Measurements from ENCODE around the gene TLE2. TPM values are rescaled to one million over a fixed set of nuclear protein-coding genes. Genes with fewer than 3 reads are reported as not detected.
A peak's percentile ranks its signal among the peaks of the same experiment; 100 is the strongest.

The TLE2 gene
- total RNA-seq, 4 donors from 2014 or later, result 5.4 to 22.7 (median 7.6) TPM

DNA sequence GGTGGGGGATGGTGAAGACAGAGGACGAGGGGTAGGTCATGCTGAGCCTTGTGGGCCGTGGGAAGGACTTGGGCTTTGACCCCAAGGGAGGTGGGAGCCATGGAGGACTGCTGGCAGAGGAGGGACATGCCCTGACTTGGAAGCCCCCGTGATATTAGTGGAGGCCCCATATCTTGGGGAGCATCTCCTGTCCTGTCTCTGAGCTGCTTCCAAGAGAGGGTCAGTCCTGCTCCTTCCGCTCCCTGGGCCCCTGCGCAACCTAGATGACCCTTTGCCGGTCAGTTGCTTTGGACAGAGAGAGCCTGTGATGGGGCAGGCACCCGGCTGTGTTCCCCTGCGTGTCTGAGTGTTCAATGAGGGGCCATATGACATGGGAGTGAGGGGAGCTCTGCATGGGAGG, 46.5 kb downstream of the TLE2 start:
- intact Hi-C loops (cut with DNase I), result no loop called here

DNA sequence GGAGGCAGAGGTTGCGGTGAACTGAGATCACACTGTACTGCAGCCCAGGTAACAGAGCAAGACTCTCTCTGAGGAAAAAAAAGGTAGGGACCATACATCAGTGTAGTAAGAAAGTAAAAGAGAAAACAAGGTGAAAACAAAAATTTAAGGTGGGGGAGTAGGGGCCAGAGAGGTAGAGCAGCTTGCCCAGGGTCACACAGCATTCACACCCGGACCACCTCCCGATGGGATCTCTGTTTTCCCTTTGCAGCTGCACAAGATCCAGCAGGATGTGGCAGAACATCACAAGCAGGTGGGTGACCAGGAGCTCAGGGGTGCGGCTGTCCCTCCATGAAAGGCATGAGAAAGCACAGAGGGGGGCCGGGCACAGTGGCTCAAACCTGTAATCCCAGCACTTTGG, 47.2 kb downstream of the TLE2 start:
- Histone ChIP-seq H3K27me3 (peaks cover 0 to 15% (median 0%) of the 10 kb centered on the region in 4 donors), H3K36me3 (no peaks in the 10 kb centered on the region), H3K4me1 (peaks cover 26 to 47% (median 26%) of the 10 kb centered on the region in 3 donors), H3K27ac (no peak overlapping the region), H3K4me3 (no peak overlapping the region), H3K9me3 (no peaks in the 10 kb centered on the region)
- TF ChIP-seq POLR2A (IDR thresholded peaks at IDR 0.05), result no peak
- TF ChIP-seq, protein P1, sequence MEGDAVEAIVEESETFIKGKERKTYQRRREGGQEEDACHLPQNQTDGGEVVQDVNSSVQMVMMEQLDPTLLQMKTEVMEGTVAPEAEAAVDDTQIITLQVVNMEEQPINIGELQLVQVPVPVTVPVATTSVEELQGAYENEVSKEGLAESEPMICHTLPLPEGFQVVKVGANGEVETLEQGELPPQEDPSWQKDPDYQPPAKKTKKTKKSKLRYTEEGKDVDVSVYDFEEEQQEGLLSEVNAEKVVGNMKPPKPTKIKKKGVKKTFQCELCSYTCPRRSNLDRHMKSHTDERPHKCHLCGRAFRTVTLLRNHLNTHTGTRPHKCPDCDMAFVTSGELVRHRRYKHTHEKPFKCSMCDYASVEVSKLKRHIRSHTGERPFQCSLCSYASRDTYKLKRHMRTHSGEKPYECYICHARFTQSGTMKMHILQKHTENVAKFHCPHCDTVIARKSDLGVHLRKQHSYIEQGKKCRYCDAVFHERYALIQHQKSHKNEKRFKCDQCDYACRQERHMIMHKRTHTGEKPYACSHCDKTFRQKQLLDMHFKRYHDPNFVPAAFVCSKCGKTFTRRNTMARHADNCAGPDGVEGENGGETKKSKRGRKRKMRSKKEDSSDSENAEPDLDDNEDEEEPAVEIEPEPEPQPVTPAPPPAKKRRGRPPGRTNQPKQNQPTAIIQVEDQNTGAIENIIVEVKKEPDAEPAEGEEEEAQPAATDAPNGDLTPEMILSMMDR (IDR thresholded peaks at IDR 0.05), result no peak
- no peak for DNase-seq
- intact Hi-C loops (cut with DNase I), result no loop called here
- WGBS, 2 donors, result 69 to 79% methylated on average over 4 to 5 of the region's 5 CpGs

More for the DNA sequence above, 46.5 kb downstream of the TLE2 start:
- peak overlapping the region in 1 of 4 donors; percentile 50 for H3K4me3 ChIP-seq
- H3K36me3 ChIP-seq, result no peaks in the 10 kb centered on the region
- DNase-seq, result no peak
- H3K9me3 ChIP-seq, result no peaks in the 10 kb centered on the region
- TF ChIP-seq, protein P1 (IDR thresholded peaks at IDR 0.05), result no peak
- no peak for TF ChIP-seq POLR2A (IDR thresholded peaks at IDR 0.05)
- 19 to 36% methylated on average over 3 to 4 of the region's 8 CpGs for WGBS, 2 donors
- peaks cover 0 to 18% (median 0%) of the 10 kb centered on the region in 4 donors for H3K27me3 ChIP-seq
- H3K4me1 ChIP-seq, result peaks cover 22 to 41% (median 24%) of the 10 kb centered on the region in 3 donors
- H3K27ac ChIP-seq, result peak overlapping the region; percentile 27 to 94 (median 82)

DNA sequence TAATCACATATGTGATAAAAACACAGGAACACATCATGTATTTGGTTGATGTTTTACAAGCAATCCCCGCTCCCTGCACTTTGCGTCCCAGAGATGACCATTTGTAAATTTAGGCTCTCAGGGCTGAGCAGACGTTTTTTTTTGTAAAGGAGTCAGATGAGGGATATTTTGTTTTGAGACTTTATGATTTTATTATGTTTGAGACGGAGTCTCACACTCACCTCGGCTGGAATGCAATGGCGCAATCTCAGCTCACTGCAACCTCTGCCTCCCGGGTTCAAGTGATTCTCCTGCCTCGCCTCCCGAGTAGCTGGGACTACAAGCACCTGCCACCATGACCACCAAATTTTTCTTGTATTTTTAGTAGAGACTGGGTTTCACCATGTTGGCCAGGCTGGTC, 50.3 kb downstream of the TLE2 start:
- Histone ChIP-seq H3K9me3 (no peaks in the 10 kb centered on the region), H3K4me1 (peaks cover 49 to 71% (median 54%) of the 10 kb centered on the region in 3 donors), H3K27ac (no peak overlapping the region), H3K36me3 (no peaks in the 10 kb centered on the region), H3K27me3 (peaks cover 0 to 4% (median 0%) of the 10 kb centered on the region in 4 donors), H3K4me3 (no peak overlapping the region)
- TF ChIP-seq POLR2A (IDR thresholded peaks at IDR 0.05), result no peak
- TF ChIP-seq, protein P1 (IDR thresholded peaks at IDR 0.05), result no peak
- 76 to 88% methylated on average over 9 of the region's 9 CpGs for WGBS, 2 donors
- intact Hi-C loops (cut with DNase I), result no loop called here
- DNase-seq, result no peak

DNA sequence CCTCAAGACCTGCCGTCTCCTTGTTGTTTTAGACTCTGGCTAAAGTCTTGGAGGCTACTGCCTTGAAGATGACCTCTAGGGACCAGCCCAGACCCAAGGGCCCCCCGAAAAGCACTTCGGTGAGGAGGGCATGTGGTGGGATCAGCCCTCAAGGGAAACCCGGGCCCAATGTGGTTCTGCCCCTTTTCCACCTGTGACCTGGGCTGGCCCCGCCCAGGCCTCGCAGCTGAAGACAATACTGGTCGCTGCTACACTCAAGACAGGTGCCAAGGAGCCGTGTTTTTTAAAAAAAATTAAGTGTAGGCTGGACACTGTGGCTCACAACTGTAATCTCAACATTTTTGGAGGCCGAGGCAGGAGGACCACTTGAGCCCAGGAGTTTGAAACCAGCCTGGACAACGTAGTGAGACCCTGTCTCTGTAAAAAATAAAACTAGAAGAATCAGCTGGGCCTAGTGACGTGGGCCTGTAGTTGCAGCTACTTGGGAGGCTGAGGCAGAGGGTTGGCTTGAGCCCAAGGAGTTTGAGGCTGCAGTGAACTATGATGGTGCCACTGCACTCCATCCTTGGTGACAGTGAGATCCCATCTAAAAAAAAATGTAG, 50.8 kb downstream of the TLE2 start:
- Histone ChIP-seq H3K27ac (peak overlapping the region in 3 of 4 donors; percentile 11 to 48 (median 46)), H3K27me3 (no peaks in the 10 kb centered on the region), H3K4me1 (peaks cover 44 to 69% (median 52%) of the 10 kb centered on the region in 3 donors), H3K36me3 (no peaks in the 10 kb centered on the region), H3K4me3 (no peak overlapping the region), H3K9me3 (no peaks in the 10 kb centered on the region)
- intact Hi-C loops (cut with DNase I), result no loop called here
- no peak for DNase-seq
- TF ChIP-seq POLR2A (IDR thresholded peaks at IDR 0.05), result no peak
- TF ChIP-seq, protein P1 (IDR thresholded peaks at IDR 0.05), result no peak
- WGBS, 2 donors, result 38 to 73% methylated on average over 3 to 8 of the region's 11 CpGs

DNA sequence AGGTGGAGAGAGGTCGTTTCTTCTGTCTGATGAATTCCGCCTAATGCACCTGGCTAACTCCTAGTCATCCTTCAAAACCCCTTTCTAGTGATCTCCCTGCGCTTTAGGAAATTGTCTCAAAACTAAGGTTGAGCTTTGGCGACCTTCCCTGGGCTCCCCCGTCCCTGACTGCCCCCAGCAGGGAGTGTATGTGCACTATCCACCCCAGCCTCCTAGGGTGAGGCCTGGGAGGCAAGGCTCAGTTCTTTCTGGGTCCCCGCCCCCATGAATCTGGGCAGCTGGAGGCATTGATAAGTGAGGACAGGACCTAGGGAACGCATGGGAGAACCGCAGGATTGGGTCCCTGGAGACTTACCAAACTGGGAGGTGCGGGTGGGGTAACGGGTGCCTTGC, 51.3 kb downstream of the TLE2 start:
- intact Hi-C loops (cut with DNase I), result no loop called here
- no peaks in the 10 kb centered on the region for H3K27me3 ChIP-seq
- WGBS, 2 donors, result 22 to 36% methylated on average over 4 to 9 of the region's 10 CpGs
- no peaks in the 10 kb centered on the region for H3K9me3 ChIP-seq
- DNase-seq, result no peak
- no peaks in the 10 kb centered on the region for H3K36me3 ChIP-seq
- H3K4me1 ChIP-seq, result peaks cover 40 to 67% (median 47%) of the 10 kb centered on the region in 3 donors
- TF ChIP-seq POLR2A (IDR thresholded peaks at IDR 0.05), result no peak
- TF ChIP-seq, protein P1 (IDR thresholded peaks at IDR 0.05), result no peak
- H3K27ac ChIP-seq, result peak overlapping the region; percentile 11 to 66 (median 47)
- H3K4me3 ChIP-seq, result peak overlapping the region; percentile 31 to 58 (median 50)
